ENCODE data around the gene PHF14.

PHF14 gene

GRCh38 chr7:11216276-11216675 lies 242.6 kb downstream of the PHF14 start:
- no peak for DNase-seq

- DNase-seq: peak; percentile 31
Measured at GRCh38 chr7:11217848-11218565, 244.3 kb downstream of the PHF14 start.

Measured in hematopoietic multipotent progenitor cell treated with erythropoietin and hydrocortisone succinate and interleukin-3 and kit ligand, for 6 days (in vitro differentiated cells).